K562 (cell line): ENCODE results near the gene IGF1R. TPM values are rescaled to one million over a fixed set of nuclear protein-coding genes. Genes with fewer than 3 reads are reported as not detected.

Source experiments
- CBFA2T3 ChIP-seq: fragments of 450-650 bp; IDR thresholded peaks from 2 replicates; pipeline ENCODE4 v1.6.1; 2017
- KLF16 ChIP-seq: IDR thresholded peaks from 2 replicates; pipeline ENCODE4 v1.6.1; 2016; ENCODE audit warnings: antibody characterized with exemption
- MAZ ChIP-seq, 2 experiments: fragments of 450-650 bp in 1 of 2; sonication (generic) in 1 of 2; formaldehyde crosslinking; IDR thresholded peaks in 1 of 2; conservative IDR thresholded peaks in 1 of 2; 2 replicates each; pipeline versions ENCODE4 v1.4.0 to v1.5.0; 2020; ENCODE audit warnings: mild to moderate bottlenecking in 1 of 2, missing genetic modification reagents in 1 of 2
- MLLT1 ChIP-seq, 2 experiments: fragments of 450-650 bp; IDR thresholded peaks; 2 replicates each; pipeline ENCODE4 v1.6.1; 2016
- MTA2 ChIP-seq: fragments of 450-650 bp; IDR thresholded peaks from 2 replicates; pipeline ENCODE4 v1.6.1; 2016; ENCODE audit warnings: low read depth
- NCOR1 ChIP-seq: fragments of 450-650 bp; IDR thresholded peaks from 2 replicates; pipeline ENCODE4 v1.6.1; 2016; ENCODE audit warnings: mild to moderate bottlenecking, moderate library complexity
- RBBP5 ChIP-seq: fragments of 200-600 bp; sonication (generic); IDR thresholded peaks from 2 replicates; pipeline ENCODE4 v1.6.1; 2012; ENCODE audit warnings: borderline replicate concordance, mild to moderate bottlenecking, low read length, control low read depth, inconsistent platforms; ENCODE audit not compliant: insufficient read depth, poor library complexity, severe bottlenecking
- SIN3B ChIP-seq: fragments of 450-650 bp; IDR thresholded peaks from 2 replicates; pipeline ENCODE4 v1.6.1; 2017; ENCODE audit warnings: low read depth, mild to moderate bottlenecking, moderate library complexity
- STAT5A ChIP-seq: IDR thresholded peaks from 2 replicates; pipeline ENCODE4 v1.6.1; 2012; ENCODE audit warnings: low read length, inconsistent platforms, borderline replicate concordance
- TCF3 ChIP-seq: sonication (generic); formaldehyde crosslinking; IDR thresholded peaks from 2 replicates; pipeline ENCODE4 v1.4.0; 2020; ENCODE audit warnings: mild to moderate bottlenecking, missing genetic modification reagents
- TFE3 ChIP-seq: fragments of 450-650 bp; formaldehyde crosslinking; IDR thresholded peaks from 2 replicates; pipeline ENCODE4 v1.4.0; 2020; ENCODE audit warnings: mild to moderate bottlenecking, mixed read lengths
- ZNF561 ChIP-seq: fragments of 450-650 bp; formaldehyde crosslinking; conservative IDR thresholded peaks from 2 replicates; pipeline ENCODE4 v1.4.0; 2020; ENCODE audit warnings: mild to moderate bottlenecking, moderate library complexity
- polyA plus RNA-seq, 8 experiments: library from polyadenylated mRNA; depleted of rRNA in 4 of 8; stranded (reverse) in 5 of 8; unstranded in 3 of 8; fragments of >200 nt; fragmentation: Nextera tagmentation in 2 of 8; fragmentation: Illumina TruSeq in 1 of 8; extraction: Ambion mirVana in 2 of 8; extraction: Trizol in 1 of 8; gene quantifications; 2 replicates each; pipeline versions ENCODE4 v1.2.1 to v1.2.3, GENCODE V29; 2011 to 2014; ENCODE audit warnings: inconsistent platforms in 1 of 8, missing spikeins in 1 of 8
- total RNA-seq, 7 experiments: library from RNA; depleted of rRNA in 6 of 7; stranded (reverse); fragments of >200 nt in 6 of 7; fragmentation: Illumina TruSeq in 2 of 7; extraction: Trizol in 2 of 7; gene quantifications; 2 replicates each; pipeline versions ENCODE4 v1.2.1 to v1.2.3, GENCODE V29; 2011 to 2021; ENCODE audit warnings: low replicate concordance in 1 of 7

Gene IGF1R
- total and polyA plus RNA-seq, 9 of the 15 experiments (the other 6 are each of a cell fraction or from before 2014, with no cell fraction given) = 0.35 to 8.0 (median 1.6) TPM

- peak; percentile 83 for TF ChIP-seq TCF3 (CRISPR knock-in tag)
- no peak for TF ChIP-seq SIN3B
- TF ChIP-seq MTA2 = 0 out of 2 replicates have a peak, but pooled peaks have one; percentile 18
- no peak for TF ChIP-seq RBBP5
- no peak for TF ChIP-seq TFE3 (CRISPR knock-in tag)
- TF ChIP-seq KLF16 = peak; percentile 44; the same call in 1 of the 2 replicates
- TF ChIP-seq ZNF561 = no peak
- peak; percentile 37; the same call in 1 of the 2 replicates for TF ChIP-seq STAT5A
- 0 out of 4 replicates have a peak, but pooled peaks of 1 of the 2 experiments have one; percentile 43 for TF ChIP-seq MLLT1 (IDR thresholded peaks at IDR 0.05)
- TF ChIP-seq MAZ (CRISPR knock-in tag; conservative IDR thresholded peaks at IDR 0.05 in 1 of 2, IDR thresholded peaks at IDR 0.05 in 1 of 2) = peak; percentile 43 to 52; a peak in 2 of 4 replicates
- TF ChIP-seq CBFA2T3 = peak; percentile 81
- peak; percentile 44; the same call in 1 of the 2 replicates for TF ChIP-seq NCOR1
Measured at GRCh38 chr15:98776607-98777281, 128.4 kb downstream of the IGF1R start (continued).
